GM21360 (cell line): ENCODE measurements around the gene CACNA1E.
"Not testable (repeated sequence)": the region's sequence is repeated elsewhere in the genome, so short reads cannot be mapped to it uniquely, and the experiment has no call there.

ENCODE experiments used
- ATAC-seq: cut with Tn5 transposase; IDR thresholded peaks from one replicate; pipeline ENCODE4 v1.9.1; 2021; ENCODE audit warnings: mild to moderate bottlenecking, moderate library complexity; ENCODE audit not compliant: unreplicated experiment

Gene CACNA1E

GRCh38 chr1:181798191-181798926 is 315.0 kb downstream of the CACNA1E start:
- ATAC-seq: no peak

DNA sequence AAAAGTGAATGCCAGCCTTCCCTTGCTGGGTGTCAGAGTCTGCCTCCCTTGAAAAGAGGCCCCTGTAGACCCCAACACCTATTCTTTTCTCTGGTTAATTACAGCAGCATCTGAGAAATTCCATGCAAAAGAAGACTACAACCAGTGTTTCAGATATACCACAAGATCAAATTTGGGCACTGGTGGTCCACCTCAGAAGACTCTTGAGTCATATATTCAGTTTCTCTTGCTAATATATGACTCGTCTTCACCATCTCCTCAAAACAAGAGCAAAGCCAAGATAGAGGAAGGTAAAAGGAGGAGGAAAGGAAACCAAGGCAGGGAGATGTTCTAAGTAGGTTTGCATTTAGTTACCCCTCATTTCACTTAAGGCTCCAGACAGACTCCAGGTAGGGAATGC is 318.3 kb downstream of the CACNA1E start:
- no peak for ATAC-seq

- ATAC-seq: no peak
These were observed 319.1 kb downstream of the CACNA1E start for GRCh38 chr1:181802466-181802865.

DNA sequence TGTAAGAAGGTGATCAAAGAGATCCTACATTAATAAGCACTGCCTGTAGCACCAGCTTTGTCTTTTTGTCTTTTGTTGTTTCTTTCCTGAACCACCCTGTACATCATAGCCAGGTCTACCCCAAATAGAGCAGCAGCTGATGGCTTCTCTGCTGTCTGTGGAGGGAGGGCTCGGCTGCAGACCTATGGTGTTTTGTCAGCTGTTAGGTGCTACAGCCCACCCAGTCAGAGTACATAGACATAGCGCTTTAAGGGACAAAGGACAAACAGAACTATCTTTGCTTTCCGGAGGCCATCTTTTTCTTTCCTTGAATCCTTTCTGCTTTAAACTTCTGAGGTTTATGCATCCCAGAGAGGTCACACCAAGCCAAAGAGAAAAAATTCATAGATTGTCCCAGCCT is 320.1 kb downstream of the CACNA1E start:
- ATAC-seq: no peak

DNA sequence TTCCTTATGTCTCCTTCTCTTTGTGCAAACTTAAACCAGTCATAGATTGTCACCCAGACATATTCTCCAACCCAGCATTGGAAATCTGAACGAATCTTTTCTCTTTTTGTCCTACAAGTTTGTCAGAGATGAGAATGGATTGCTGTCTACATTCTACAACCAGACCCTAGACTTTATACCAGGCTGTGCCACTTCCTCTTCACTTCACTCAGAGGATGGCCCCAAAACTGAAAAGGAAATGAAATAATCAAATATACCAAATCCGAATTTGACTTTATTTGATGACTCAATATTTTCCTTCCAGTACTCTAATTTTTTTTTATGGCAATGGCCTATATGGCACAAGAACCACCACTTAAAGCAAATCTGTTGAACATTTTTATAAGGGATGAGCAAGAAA is 321.7 kb downstream of the CACNA1E start:
- ATAC-seq: no peak

DNA sequence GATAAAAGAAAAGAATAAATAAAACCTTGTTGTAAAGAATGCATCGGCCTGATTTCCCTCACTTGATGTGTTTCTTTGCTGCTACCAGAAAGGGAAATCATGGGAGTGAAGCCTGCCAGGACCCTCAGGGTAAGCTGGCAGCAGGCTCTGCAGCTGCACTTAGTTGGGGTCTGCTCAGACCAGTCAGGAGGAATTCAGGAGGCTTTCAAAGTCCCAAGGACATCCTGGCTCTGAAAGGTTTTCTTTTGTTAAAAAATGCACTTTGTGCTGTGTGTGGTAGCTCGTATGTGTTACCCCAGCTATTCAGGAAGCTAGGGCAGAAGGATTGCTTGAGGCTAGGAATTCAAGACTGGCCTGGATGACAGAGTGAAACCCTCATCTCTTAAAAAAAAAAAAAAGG is 323.4 kb downstream of the CACNA1E start:
- no peak for ATAC-seq

DNA sequence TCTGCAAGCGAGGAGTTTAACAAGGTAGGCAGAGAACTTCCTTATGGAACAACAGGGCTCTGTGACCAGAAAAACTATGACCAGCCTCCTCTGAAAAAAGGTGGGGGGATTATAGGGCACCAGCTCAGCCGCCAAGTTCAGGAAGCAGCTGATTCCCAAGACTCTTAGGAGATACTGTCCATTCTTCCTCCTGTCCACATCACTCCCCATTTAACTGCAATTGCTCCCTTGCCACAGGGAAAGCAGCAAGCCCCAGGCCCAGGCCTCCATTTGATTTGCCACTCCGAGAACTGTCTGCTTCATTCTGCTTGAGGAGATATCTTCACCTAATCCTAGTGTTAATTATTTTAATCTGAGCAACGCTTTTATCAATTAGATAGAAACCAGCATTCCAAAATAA is 323.9 kb downstream of the CACNA1E start:
- no peak for ATAC-seq

GRCh38 chr1:181809991-181810545 is 326.8 kb downstream of the CACNA1E start:
- no peak for ATAC-seq

GRCh38 chr1:181812208-181812607 is 328.9 kb downstream of the CACNA1E start:
- no peak for ATAC-seq

GRCh38 chr1:181813266-181813665 is 329.9 kb downstream of the CACNA1E start:
- ATAC-seq: no peak

- no peak for ATAC-seq
These were observed 333.3 kb downstream of the CACNA1E start for GRCh38 chr1:181816608-181817007.

GRCh38 chr1:181817091-181817490 is 333.8 kb downstream of the CACNA1E start:
- no peak for ATAC-seq

- no peak for ATAC-seq
These were observed 335.1 kb downstream of the CACNA1E start for GRCh38 chr1:181818459-181818858.

GRCh38 chr1:181818943-181819342 is 335.6 kb downstream of the CACNA1E start:
- no peak for ATAC-seq

DNA sequence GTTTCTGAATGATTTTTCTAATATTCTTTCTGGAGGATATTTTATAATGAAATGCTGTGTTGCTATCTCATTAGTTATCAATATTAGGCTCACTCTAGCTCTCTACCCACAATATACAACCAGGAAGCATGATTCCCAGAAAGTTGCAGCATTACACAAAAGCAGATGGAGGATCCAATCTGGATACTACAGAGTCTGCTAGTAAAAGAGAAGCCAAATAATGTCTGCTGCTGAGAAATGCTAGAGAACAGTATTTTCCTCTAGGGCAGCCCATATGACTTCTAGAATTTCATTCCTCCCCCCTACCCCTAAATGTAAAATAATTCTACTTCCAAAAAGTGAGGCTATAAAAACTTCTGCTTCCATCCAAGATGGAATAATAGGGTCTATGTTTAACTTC is 338.4 kb downstream of the CACNA1E start:
- no peak for ATAC-seq

DNA sequence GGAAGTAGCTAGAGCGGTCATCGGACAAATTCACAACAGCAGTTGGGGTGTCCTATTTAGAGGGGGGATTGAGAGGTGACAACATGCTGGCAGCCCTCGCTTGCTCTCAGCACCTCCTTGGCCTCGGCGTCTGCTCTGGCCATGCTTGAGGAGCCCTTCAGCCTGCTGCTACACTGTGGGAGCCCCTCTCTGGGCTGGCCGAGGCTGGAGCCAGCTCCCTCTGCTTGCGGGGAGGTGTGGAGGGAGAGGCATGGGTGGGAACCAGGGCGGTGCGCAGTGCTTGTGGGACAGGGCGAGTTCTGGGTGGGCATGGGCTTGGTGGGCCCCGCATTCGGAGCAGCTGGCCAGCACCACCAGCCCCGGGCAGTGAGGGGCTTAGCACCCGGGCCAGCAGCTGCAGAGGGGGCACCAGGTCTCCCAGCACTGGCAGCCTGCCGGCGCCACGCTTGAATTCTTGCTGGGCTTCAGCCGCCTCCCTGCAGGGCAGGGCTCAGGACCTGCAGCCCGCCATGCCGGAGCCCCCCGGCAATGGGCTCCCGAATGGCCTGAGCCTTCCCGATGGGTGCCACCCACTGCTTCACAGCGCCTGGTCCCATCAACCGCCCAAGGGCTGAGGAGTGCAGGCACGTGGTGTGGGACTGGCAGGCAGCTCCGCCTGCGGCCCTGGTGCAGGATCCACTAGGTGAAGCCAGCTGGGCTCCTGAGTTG is 349.0 kb downstream of the CACNA1E start:
- not testable (repeated sequence) for ATAC-seq

DNA sequence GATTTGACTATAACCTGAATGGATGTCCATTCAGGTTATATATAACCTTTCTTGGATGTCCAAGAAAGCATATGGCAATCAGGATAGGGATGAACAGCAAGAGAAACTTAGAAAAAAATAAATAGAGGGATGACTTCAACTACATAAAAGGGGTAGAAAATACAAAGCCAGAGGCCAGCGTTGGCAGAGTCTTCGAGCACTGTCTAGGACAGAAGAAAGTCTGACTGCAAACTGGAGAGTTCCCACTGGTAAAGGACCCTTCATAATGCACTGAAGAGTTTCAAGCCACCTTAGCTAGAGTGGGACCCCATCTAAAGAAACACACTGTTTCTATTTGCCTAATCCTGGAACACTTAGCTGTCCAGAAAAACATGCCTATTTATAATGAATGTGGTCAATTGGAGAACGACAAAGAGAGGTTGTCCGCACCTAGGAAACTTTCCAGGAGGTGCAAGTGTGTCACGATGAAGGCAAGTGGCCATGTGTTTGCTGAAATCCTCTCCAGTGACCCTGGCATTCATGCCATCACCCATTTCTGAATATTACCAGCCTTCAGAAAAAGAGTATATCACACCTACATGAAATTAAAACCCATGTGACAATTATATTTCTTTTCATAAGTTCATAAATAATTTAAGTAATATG is 362.8 kb downstream of the CACNA1E start:
- no peak for ATAC-seq

DNA sequence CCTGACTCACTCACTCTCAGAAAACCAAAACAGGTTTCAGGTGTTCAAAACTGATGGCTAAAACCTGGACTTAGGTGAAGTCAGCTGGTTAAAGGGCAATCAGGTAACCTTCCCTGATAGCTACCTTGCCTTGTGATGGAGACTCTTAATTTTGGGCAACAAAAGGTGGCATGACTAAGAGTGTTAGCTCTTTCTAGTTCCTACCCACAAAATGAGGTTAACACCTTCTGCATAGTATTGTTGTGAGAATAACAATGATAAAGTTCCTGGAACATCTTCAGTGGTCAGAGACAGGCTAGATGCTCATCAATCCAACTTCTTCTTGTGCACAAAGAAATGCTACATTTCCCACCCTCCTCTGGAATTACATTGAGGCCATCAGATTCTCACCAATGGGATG is 363.4 kb downstream of the CACNA1E start:
- ATAC-seq: no peak

- no peak for ATAC-seq
These were observed 365.8 kb downstream of the CACNA1E start for GRCh38 chr1:181849071-181849470.

- ATAC-seq: not testable (repeated sequence)
These were observed 370.9 kb downstream of the CACNA1E start for GRCh38 chr1:181854212-181854611.

DNA sequence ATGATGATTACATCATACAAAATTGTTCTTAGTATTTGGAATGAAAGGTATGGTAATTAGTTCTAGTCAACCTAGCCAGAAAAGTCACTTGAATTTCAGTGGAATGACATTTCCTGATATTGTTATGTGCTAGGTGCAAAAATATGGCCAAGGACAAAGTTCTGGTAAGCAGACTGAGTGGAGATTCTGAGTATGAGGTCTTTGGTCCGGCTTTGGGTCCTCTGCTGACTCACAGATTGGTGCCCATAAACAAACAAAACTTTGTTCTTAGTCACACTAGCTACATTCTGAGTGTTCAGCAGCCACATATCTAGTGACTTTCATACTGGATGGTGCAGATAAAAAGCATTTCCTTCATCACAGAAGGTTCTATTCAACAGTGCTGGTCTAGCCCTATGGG is 372.1 kb downstream of the CACNA1E start:
- no peak for ATAC-seq
